Neural progenitor cell (in vitro differentiated cells): ENCODE measurements around the gene COL15A1.

Experiments
- CTCF ChIP-seq: fragments of 200-600 bp; sonication (generic); IDR thresholded peaks from 2 replicates; pipeline ENCODE4 v1.5.1; 2017; ENCODE audit warnings: antibody characterized with exemption, mild to moderate bottlenecking
- EZH2 ChIP-seq: fragments of 200-600 bp; sonication (generic); IDR thresholded peaks from 2 replicates; pipeline ENCODE4 v1.6.1; 2017; ENCODE audit warnings: antibody characterized with exemption, mild to moderate bottlenecking, moderate library complexity
- EZH2phosphoT487 ChIP-seq: fragments of 200-600 bp; sonication (generic); IDR thresholded peaks from 2 replicates; pipeline ENCODE4 v1.6.1; 2017; ENCODE audit warnings: antibody characterized with exemption

- TF ChIP-seq CTCF = no peak
- no peak for TF ChIP-seq EZH2
- TF ChIP-seq EZH2phosphoT487 = no peak
These were observed 62.8 kb downstream of the COL15A1 start for GRCh38 chr9:99006511-99006910.
